HepG2 (cell line): ENCODE results near the gene CCSER2. TPM values are rescaled to one million over a fixed set of nuclear protein-coding genes. Genes with fewer than 3 reads are reported as not detected.

Experiments used
- ATAC-seq: fragments of 200-7000 bp; cut with Tn5 transposase; 3 replicates; pipeline ENCODE4 v1.9.1; 2020; ENCODE audit warnings: mild to moderate bottlenecking, moderate library complexity
- BruUV-seq: library from RNA; stranded (reverse); fragments of 400-500 nt; replicated peaks from 2 replicates; lab custom pipeline; 2021; lab: Mats Ljungman, UMichigan
- CTCF ChIA-PET: fragments of 300-600 bp; formaldehyde crosslinking; extraction: SDS; loops from one replicate; lab custom pipeline; 2021; ENCODE audit warnings: low total read pairs, inconsistent platforms, low intra/inter-chr PET ratio; lab: Yijun Ruan, JAX
- POLR2A ChIA-PET: fragments of 350-600 bp; sonication (Branson Sonifier 250); formaldehyde crosslinking; loops from one replicate; lab custom pipeline; 2020; ENCODE audit warnings: antibody characterized with exemption, inconsistent platforms; lab: Yijun Ruan, JAX
- DNase-seq: peaks from one replicate; pipeline ENCODE4 v3.0.0-alpha.2; 2015; ENCODE audit warnings: low spot score
- FAIRE-seq: peaks from 3 replicates; lab custom pipeline; 2011; peaks lifted over from hg19 to GRCh38; lab: Jason Lieb, UNC
- H2AFZ ChIP-seq: one replicate; pipeline ENCODE4 v1.6.1; 2011; ENCODE audit warnings: low read length, inconsistent platforms
- H3K27ac ChIP-seq: fragments of 300-600 bp; 3 replicates; pipeline ENCODE4 v1.8.0; 2011; ENCODE audit warnings: mixed run types, mild to moderate bottlenecking, mixed read lengths, low read length, inconsistent platforms; ENCODE audit not compliant: insufficient read depth; ENCODE audit errors: extremely low read length
- H3K27me3 ChIP-seq, 2 experiments: fragments of 200-600 bp in 1 of 2; 2 replicates in 1 of 2; 3 replicates in 1 of 2; pipeline versions ENCODE4 v1.6.0 to v1.8.0; 2011; ENCODE audit warnings: low read length in 2 of 2, mild to moderate bottlenecking in 2 of 2, moderate library complexity in 2 of 2, inconsistent platforms in 1 of 2; ENCODE audit not compliant: insufficient read depth in 2 of 2, control insufficient read depth in 1 of 2
- H3K36me3 ChIP-seq, 2 experiments: fragments of 200-600 bp in 1 of 2; replicated peaks in 1 of 2; 2 replicates in 1 of 2; 3 replicates in 1 of 2; pipeline versions ENCODE4 v1.5.1 to v1.8.0; 2011; ENCODE audit warnings: low read length in 2 of 2, inconsistent platforms in 1 of 2; ENCODE audit not compliant: insufficient read depth in 2 of 2, control insufficient read depth in 1 of 2
- H3K4me1 ChIP-seq: 2 replicates; pipeline ENCODE4 v1.5.1; 2012; ENCODE audit warnings: low read length, inconsistent platforms; ENCODE audit not compliant: insufficient read depth
- H3K4me2 ChIP-seq: 2 replicates; pipeline ENCODE4 v1.6.0; 2011; ENCODE audit warnings: low read depth, low read length, inconsistent platforms
- H3K4me3 ChIP-seq, 3 experiments: fragments of 200-600 bp in 1 of 3; sonication (generic), shearing (Covaris generic) in 1 of 3; replicated peaks in 1 of 3; 2 replicates each; pipeline ENCODE4 v1.5.1; 2011 to 2016; ENCODE audit warnings: low read length in 3 of 3, inconsistent platforms in 2 of 3, low read depth in 2 of 3, mild to moderate bottlenecking in 2 of 3, control low read depth in 1 of 3, mixed read lengths in 1 of 3; ENCODE audit not compliant: insufficient read depth in 1 of 3
- H3K79me2 ChIP-seq: one replicate; pipeline ENCODE4 v1.6.1; 2011; ENCODE audit warnings: low read length, inconsistent platforms; ENCODE audit not compliant: insufficient read depth
- H3K9ac ChIP-seq: 2 replicates; pipeline ENCODE4 v1.6.0; 2011; ENCODE audit warnings: mild to moderate bottlenecking, low read depth, low read length, inconsistent platforms; ENCODE audit not compliant: insufficient read depth
- H3K9me3 ChIP-seq: 2 replicates; pipeline ENCODE4 v1.5.1; 2012; ENCODE audit warnings: mild to moderate bottlenecking, low read length
- H4K20me1 ChIP-seq: 2 replicates; pipeline ENCODE4 v1.6.0; 2011; ENCODE audit warnings: inconsistent platforms, mild to moderate bottlenecking, low read length, moderate library complexity; ENCODE audit not compliant: insufficient read depth
- BRCA1 ChIP-seq: sonication (generic); formaldehyde crosslinking; IDR thresholded peaks from 2 replicates; pipeline ENCODE4 v1.4.0; 2020; ENCODE audit warnings: missing genetic modification reagents
- GATAD2A ChIP-seq: IDR thresholded peaks from 2 replicates; pipeline ENCODE4 v1.6.1; 2016
- GLI4 ChIP-seq: sonication (generic); formaldehyde crosslinking; IDR thresholded peaks from 2 replicates; pipeline ENCODE4 v1.5.1; 2020; ENCODE audit warnings: missing genetic modification reagents, mild to moderate bottlenecking, moderate library complexity, borderline replicate concordance
- IKZF1 ChIP-seq: fragments of 450-650 bp; IDR thresholded peaks from 2 replicates; pipeline ENCODE4 v1.7.1; 2016
- NCOA1 ChIP-seq: sonication (generic); formaldehyde crosslinking; IDR thresholded peaks from 2 replicates; pipeline ENCODE4 v1.9.0; 2021; ENCODE audit warnings: missing genetic modification reagents
- ZFP37 ChIP-seq: sonication (generic); formaldehyde crosslinking; IDR thresholded peaks from 2 replicates; pipeline ENCODE4 v1.4.0; 2020; ENCODE audit warnings: missing genetic modification reagents, borderline replicate concordance
- ZNF619 ChIP-seq: sonication (generic); formaldehyde crosslinking; IDR thresholded peaks from 2 replicates; pipeline ENCODE4 v1.4.0; 2020; ENCODE audit warnings: mild to moderate bottlenecking, missing genetic modification reagents
- WGBS: methylation state at CpG from one replicate; pipeline ENCODE4 v1.1.6; 2017; ENCODE audit warnings: low lambda C conversion rate; 5-methylcytosine and 5-hydroxymethylcytosine counted together
- in situ Hi-C: cut with HindIII; loops from 2 replicates; pipeline ENCODE4 v1.10.0; 2017; ENCODE audit warnings: low pct_unique_long_range_greater_than_20kb; ENCODE audit not compliant: extremely low pct_ligation_motif_present
- intact Hi-C: fragments of 100-400 bp; cut with micrococcal nuclease; formaldehyde crosslinking; loops from one replicate; pipeline ENCODE4 v1.10.0; 2022; ENCODE audit not compliant: unreplicated experiment
- polyA plus RNA-seq, 8 experiments: library from polyadenylated mRNA; depleted of rRNA in 3 of 8; stranded (reverse) in 7 of 8; unstranded in 1 of 8; fragments of >200 nt; fragmentation: Illumina TruSeq in 4 of 8; extraction: Trizol in 4 of 8; gene quantifications; 2 replicates each; pipeline versions ENCODE4 v1.2.1 to v1.2.3, GENCODE V29; 2011 to 2016; ENCODE audit warnings: low read depth in 4 of 8, missing spikeins in 1 of 8, mixed read lengths in 1 of 8; ENCODE audit not compliant: insufficient read depth in 1 of 8
- total RNA-seq, 5 experiments: library from RNA; depleted of rRNA; stranded (reverse); fragments of >200 nt; fragmentation: Illumina TruSeq; extraction: Trizol; gene quantifications; 2 replicates each; pipeline ENCODE4 v1.2.3, GENCODE V29; 2016; ENCODE audit warnings: low read depth in 1 of 5
- TF ChIP-seq, protein P1 (sequence below): sonication (generic); formaldehyde crosslinking; conservative IDR thresholded peaks from 2 replicates; pipeline ENCODE4 v1.4.0; 2020; ENCODE audit warnings: missing genetic modification reagents
- TF ChIP-seq, protein P2 (sequence below): sonication (generic); formaldehyde crosslinking; IDR thresholded peaks from 2 replicates; pipeline ENCODE4 v1.4.0; 2020; ENCODE audit warnings: missing genetic modification reagents, borderline replicate concordance

The CCSER2 gene
- total and polyA plus RNA-seq, 2 of the 13 experiments (the other 11 are each of a cell fraction or from before 2014, with no cell fraction given) = 13.3 to 17.2 TPM

DNA sequence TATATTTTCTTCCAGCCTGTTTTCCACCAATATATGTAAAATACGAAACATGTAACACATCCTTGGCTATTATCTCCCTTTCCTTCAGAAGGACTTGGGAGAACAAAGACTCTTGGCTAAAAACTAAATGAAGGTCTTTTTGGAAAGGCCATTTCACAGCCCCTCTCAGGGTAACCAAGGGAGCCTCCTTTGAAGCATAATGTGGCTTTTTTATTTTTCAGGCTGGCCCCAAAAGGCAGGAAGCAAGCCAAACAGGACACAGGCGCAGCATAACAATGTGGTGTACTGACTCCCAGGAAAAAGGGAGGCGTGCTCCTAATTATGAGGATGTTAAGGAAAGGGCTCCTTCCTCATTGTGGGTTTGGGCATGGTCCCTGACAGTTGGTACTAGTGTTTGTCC, 30.3 kb upstream of the CCSER2 start (continued):
- TF ChIP-seq NCOA1 (CRISPR knock-in tag) = no peak
- TF ChIP-seq ZFP37 = no peak
- TF ChIP-seq IKZF1 = no peak
- no peak for TF ChIP-seq GLI4

DNA sequence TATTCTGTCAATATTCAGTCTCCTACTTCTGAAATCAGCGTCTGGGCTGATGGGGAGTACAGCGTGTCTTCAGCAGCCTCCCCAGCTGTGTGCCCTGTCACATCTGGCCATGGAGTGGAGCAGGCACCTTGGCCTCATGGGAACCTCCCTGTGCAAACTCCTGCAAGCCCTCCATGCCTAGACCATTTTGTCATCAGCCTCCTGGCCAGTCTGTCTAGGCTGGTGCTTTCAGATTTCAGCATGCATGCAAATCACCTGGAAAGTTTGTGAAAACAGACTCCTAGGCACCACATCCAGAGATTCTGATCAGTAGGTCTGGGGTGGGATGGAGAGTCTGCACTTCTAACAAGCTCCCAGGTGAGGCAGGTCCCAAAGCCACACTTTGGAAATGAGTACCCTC, 26.2 kb upstream of the CCSER2 start:
- H3K9me3 ChIP-seq = no peaks in the 10 kb centered on the region
- WGBS = 7% methylated on average over 2 of the region's 2 CpGs
- FAIRE-seq (no peak), ATAC-seq (no peak), DNase-seq (no peak)
- no peaks in the 10 kb centered on the region for H4K20me1 ChIP-seq
- intact Hi-C loops (no loop called here), in situ Hi-C loops (no loop called here)
- CTCF ChIA-PET = no interaction called here
- no peak overlapping the region for H2AFZ ChIP-seq
- H3K4me3 ChIP-seq = no peak overlapping the region
- no peak overlapping the region for H3K4me2 ChIP-seq
- H3K36me3 ChIP-seq = no peaks in the 10 kb centered on the region
- no peaks in the 10 kb centered on the region for H3K4me1 ChIP-seq
- peaks cover 0 to 11% of the 10 kb centered on the region in 2 experiments; a peak in 2 of 5 replicates for H3K27me3 ChIP-seq
- BruUV-seq = no TSS peak
- TF ChIP-seq BRCA1 (CRISPR knock-in tag) = no peak
- no peak for TF ChIP-seq ZNF619
- TF ChIP-seq, protein P1, sequence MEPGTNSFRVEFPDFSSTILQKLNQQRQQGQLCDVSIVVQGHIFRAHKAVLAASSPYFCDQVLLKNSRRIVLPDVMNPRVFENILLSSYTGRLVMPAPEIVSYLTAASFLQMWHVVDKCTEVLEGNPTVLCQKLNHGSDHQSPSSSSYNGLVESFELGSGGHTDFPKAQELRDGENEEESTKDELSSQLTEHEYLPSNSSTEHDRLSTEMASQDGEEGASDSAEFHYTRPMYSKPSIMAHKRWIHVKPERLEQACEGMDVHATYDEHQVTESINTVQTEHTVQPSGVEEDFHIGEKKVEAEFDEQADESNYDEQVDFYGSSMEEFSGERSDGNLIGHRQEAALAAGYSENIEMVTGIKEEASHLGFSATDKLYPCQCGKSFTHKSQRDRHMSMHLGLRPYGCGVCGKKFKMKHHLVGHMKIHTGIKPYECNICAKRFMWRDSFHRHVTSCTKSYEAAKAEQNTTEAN (CRISPR knock-in tag) = no peak
- no peak for TF ChIP-seq GATAD2A
- TF ChIP-seq, protein P2, sequence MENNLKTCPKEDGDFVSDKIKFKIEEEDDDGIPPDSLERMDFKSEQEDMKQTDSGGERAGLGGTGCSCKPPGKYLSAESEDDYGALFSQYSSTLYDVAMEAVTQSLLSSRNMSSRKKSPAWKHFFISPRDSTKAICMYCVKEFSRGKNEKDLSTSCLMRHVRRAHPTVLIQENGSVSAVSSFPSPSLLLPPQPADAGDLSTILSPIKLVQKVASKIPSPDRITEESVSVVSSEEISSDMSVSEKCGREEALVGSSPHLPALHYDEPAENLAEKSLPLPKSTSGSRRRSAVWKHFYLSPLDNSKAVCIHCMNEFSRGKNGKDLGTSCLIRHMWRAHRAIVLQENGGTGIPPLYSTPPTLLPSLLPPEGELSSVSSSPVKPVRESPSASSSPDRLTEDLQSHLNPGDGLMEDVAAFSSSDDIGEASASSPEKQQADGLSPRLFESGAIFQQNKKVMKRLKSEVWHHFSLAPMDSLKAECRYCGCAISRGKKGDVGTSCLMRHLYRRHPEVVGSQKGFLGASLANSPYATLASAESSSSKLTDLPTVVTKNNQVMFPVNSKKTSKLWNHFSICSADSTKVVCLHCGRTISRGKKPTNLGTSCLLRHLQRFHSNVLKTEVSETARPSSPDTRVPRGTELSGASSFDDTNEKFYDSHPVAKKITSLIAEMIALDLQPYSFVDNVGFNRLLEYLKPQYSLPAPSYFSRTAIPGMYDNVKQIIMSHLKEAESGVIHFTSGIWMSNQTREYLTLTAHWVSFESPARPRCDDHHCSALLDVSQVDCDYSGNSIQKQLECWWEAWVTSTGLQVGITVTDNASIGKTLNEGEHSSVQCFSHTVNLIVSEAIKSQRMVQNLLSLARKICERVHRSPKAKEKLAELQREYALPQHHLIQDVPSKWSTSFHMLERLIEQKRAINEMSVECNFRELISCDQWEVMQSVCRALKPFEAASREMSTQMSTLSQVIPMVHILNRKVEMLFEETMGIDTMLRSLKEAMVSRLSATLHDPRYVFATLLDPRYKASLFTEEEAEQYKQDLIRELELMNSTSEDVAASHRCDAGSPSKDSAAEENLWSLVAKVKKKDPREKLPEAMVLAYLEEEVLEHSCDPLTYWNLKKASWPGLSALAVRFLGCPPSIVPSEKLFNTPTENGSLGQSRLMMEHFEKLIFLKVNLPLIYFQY (CRISPR knock-in tag) = no peak
- no peak overlapping the region for H3K27ac ChIP-seq
- H3K9ac ChIP-seq = no peak overlapping the region
- H3K79me2 ChIP-seq = no peaks in the 10 kb centered on the region
- POLR2A ChIA-PET = no interaction called here
